Upper lobe of left lung (tissue), 6 donors: ENCODE data around the gene TSHZ2. TPM values are rescaled to one million over a fixed set of nuclear protein-coding genes. Genes with fewer than 3 reads are reported as not detected.

Experiments
- ATAC-seq, 2 donors: fragments of 200-7000 bp; cut with Tn5 transposase; one replicate each; pipeline ENCODE4 v1.9.1; 2022; ENCODE audit warnings: mild to moderate bottlenecking in 2 of 2, moderate library complexity in 2 of 2; ENCODE audit not compliant: low FRiP score in 2 of 2
- DNase-seq, 2 donors: peaks; one replicate each; pipeline ENCODE4 v3.0.0-alpha.2; 2019 to 2020
- H3K27ac ChIP-seq, 4 donors: fragments of 200-600 bp; sonication (generic); one replicate each; pipeline ENCODE4 v1.5.1; 2016 to 2019
- H3K27me3 ChIP-seq, 4 donors: fragments of 200-600 bp; sonication (generic); one replicate each; pipeline ENCODE4 v1.5.1; 2017 to 2019
- H3K36me3 ChIP-seq, 4 donors: fragments of 200-600 bp; sonication (generic); one replicate each; pipeline ENCODE4 v1.5.1; 2016 to 2019
- H3K4me1 ChIP-seq, 4 donors: fragments of 200-600 bp; sonication (generic); one replicate each; pipeline ENCODE4 v1.5.1; 2018 to 2019
- H3K4me3 ChIP-seq, 4 donors: fragments of 200-600 bp; sonication (generic); one replicate each; pipeline ENCODE4 v1.5.1; 2017 to 2019; ENCODE audit warnings: mild to moderate bottlenecking in 2 of 4, moderate library complexity in 1 of 4
- H3K9me3 ChIP-seq, 4 donors: fragments of 200-600 bp; sonication (generic); one replicate each; pipeline ENCODE4 v1.5.1; 2018 to 2019
- EP300 ChIP-seq, 4 donors: sonication (generic); formaldehyde crosslinking; IDR thresholded peaks; one replicate each; pipeline ENCODE4 v1.5.1; 2017; ENCODE audit warnings: antibody characterized with exemption in 4 of 4, control low read depth in 2 of 4
- POLR2A ChIP-seq, 4 donors: fragments of 450-650 bp; IDR thresholded peaks; one replicate each; pipeline ENCODE4 v1.5.1; 2016 to 2017; ENCODE audit warnings: antibody characterized with exemption in 4 of 4, mild to moderate bottlenecking in 2 of 4
- POLR2AphosphoS5 ChIP-seq, 2 donors: sonication (generic); formaldehyde crosslinking; IDR thresholded peaks; one replicate each; pipeline ENCODE4 v1.5.1; 2017; ENCODE audit warnings: antibody characterized with exemption in 2 of 2
- WGBS, 2 donors: methylation state at CpG; one replicate each; pipeline ENCODE4 v1.1.5; 2017 to 2018; 5-methylcytosine and 5-hydroxymethylcytosine counted together
- total RNA-seq, 6 donors: library from RNA; depleted of rRNA in 4 of 6; stranded (reverse); fragments of >200 nt in 4 of 6; gene quantifications; one replicate each; pipeline versions ENCODE4 v1.1.0 to v1.2.1, GENCODE V29; 2016 to 2021
- TF ChIP-seq, protein P1 (sequence below), 6 experiments: fragments of 450-650 bp in 4 of 6; fragments of 200-600 bp in 2 of 6; sonication (generic) in 2 of 6; IDR thresholded peaks; one replicate each; pipeline ENCODE4 v1.5.1; 2016 to 2019; ENCODE audit warnings: antibody characterized with exemption in 6 of 6
- donor health status: DM: no; HTN: no; CAD: no; lungs with moderate emphysema.
- donor health status: DM: no; HTN: yes; CAD: no; lungs with severe emphysema.

TSHZ2 gene
- total RNA-seq, 6 donors from 2014 or later = 1.8 to 10.0 (median 3.2) TPM

DNA sequence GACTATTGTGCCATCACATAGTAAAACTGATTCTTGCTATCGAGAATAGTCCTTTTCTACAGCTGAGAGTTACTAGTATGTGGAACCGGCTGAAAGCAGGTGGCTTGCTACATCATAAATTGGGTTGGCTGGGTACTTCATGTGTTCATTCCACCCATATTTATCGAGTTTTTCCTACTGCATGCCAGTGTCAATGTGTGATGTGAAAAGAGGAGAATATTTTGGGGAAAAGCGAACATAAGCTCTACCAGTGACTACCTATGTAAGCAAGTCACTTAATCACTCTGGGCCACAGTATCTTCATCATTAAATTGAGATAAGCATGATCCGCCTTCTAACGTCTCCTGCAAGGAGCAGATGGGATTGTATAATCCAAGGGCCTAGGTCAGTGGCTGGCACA, 61.0 kb downstream of the TSHZ2 start:
- H3K27ac ChIP-seq = no peak overlapping the region
- no peak overlapping the region for H3K4me3 ChIP-seq
- H3K4me1 ChIP-seq = no peaks in the 10 kb centered on the region
- ATAC-seq = no peak
- WGBS, 2 donors = 72 to 87% methylated on average over 6 of the region's 6 CpGs
- no peaks in the 10 kb centered on the region for H3K9me3 ChIP-seq
- H3K27me3 ChIP-seq = no peaks in the 10 kb centered on the region
- TF ChIP-seq, protein P1, sequence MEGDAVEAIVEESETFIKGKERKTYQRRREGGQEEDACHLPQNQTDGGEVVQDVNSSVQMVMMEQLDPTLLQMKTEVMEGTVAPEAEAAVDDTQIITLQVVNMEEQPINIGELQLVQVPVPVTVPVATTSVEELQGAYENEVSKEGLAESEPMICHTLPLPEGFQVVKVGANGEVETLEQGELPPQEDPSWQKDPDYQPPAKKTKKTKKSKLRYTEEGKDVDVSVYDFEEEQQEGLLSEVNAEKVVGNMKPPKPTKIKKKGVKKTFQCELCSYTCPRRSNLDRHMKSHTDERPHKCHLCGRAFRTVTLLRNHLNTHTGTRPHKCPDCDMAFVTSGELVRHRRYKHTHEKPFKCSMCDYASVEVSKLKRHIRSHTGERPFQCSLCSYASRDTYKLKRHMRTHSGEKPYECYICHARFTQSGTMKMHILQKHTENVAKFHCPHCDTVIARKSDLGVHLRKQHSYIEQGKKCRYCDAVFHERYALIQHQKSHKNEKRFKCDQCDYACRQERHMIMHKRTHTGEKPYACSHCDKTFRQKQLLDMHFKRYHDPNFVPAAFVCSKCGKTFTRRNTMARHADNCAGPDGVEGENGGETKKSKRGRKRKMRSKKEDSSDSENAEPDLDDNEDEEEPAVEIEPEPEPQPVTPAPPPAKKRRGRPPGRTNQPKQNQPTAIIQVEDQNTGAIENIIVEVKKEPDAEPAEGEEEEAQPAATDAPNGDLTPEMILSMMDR (IDR thresholded peaks at IDR 0.05) = no peak
- DNase-seq = no peak
- H3K36me3 ChIP-seq = no peaks in the 10 kb centered on the region

DNA sequence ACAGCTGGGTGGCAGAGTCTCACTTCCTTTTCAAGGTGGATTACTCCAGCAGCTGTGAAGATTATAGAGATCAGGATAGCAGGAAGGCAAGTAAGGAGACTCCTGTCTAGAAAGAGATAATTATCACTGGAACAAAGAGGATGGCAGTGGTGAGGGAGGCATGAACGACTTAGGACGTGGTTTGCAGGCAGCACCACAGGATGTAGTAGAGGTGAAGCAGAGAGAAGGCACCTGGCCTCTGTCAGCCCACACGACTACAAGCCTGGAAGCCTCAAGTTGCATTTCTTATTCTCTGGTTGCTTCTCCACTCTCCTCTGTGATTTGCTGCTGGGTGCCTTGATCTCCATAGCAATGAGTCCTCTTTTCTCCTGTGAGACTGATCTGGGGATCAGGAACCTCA, 62.7 kb downstream of the TSHZ2 start:
- Histone ChIP-seq H3K9me3 (no peaks in the 10 kb centered on the region), H3K27me3 (no peaks in the 10 kb centered on the region), H3K27ac (no peak overlapping the region), H3K4me1 (no peaks in the 10 kb centered on the region), H3K36me3 (no peaks in the 10 kb centered on the region), H3K4me3 (no peak overlapping the region)
- 30 to 32% methylated on average over 3 of the region's 3 CpGs for WGBS, 2 donors
- no peak for DNase-seq
- no peak for ATAC-seq
- no peak for TF ChIP-seq EP300 (IDR thresholded peaks at IDR 0.05)
- TF ChIP-seq POLR2AphosphoS5 (IDR thresholded peaks at IDR 0.05) = no peak
- TF ChIP-seq, protein P1 (IDR thresholded peaks at IDR 0.05) = no peak
- no peak for TF ChIP-seq POLR2A (IDR thresholded peaks at IDR 0.05)

DNA sequence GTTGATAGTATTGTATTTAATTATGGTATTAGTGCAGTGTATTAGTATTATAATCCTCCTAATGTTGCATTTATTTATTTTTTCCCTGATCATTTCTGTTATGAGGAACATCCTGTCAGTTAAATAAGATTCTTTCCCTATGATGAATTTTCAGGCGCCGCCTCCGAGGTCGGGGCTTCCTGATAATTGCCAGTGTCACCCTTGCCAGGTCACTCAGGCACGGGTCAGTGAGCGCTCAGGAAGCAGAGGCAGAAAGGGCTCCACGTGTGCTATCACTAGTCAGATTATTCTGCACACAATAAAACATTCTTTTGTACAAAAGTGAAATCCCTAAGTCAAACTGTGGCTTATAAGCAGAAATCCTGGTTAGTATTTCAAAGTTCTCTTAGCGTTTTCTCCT, 64.8 kb downstream of the TSHZ2 start:
- no peaks in the 10 kb centered on the region for H3K4me1 ChIP-seq
- H3K9me3 ChIP-seq = no peaks in the 10 kb centered on the region
- no peak overlapping the region for H3K4me3 ChIP-seq
- H3K36me3 ChIP-seq = no peaks in the 10 kb centered on the region
- H3K27ac ChIP-seq = no peak overlapping the region
- no peaks in the 10 kb centered on the region for H3K27me3 ChIP-seq
- TF ChIP-seq POLR2AphosphoS5 (IDR thresholded peaks at IDR 0.05) (no peak), EP300 (IDR thresholded peaks at IDR 0.05) (no peak), POLR2A (IDR thresholded peaks at IDR 0.05) (no peak)
- TF ChIP-seq, protein P1 (IDR thresholded peaks at IDR 0.05) = no peak
- no peak for ATAC-seq
- DNase-seq = no peak
- 49 to 66% methylated on average over 8 of the region's 8 CpGs for WGBS, 2 donors

DNA sequence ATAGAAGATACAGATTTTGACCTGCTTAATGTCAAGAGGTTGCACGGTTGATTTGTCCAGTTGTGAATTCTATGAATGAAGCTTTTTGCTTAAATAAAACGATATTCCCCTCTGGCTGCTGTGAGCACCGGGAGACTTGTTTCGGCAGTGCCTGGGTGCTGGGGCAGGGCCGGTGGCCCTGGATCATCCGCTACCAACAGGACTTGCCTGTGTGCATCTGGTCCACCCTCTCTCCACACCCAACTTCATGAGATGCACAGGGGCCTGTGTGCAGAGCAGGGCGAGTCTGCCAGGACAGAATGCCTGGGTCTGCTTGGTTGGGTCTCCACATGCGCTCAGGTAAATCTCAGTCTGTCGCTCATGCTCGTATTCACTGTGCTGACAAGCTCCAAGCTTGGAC, 65.5 kb downstream of the TSHZ2 start:
- DNase-seq (peak in 1 of 2 donors; percentile 59), ATAC-seq (no peak)
- Histone ChIP-seq H3K9me3 (no peaks in the 10 kb centered on the region), H3K36me3 (no peaks in the 10 kb centered on the region), H3K4me1 (no peaks in the 10 kb centered on the region), H3K4me3 (no peak overlapping the region), H3K27me3 (no peaks in the 10 kb centered on the region), H3K27ac (no peak overlapping the region)
- 93 to 94% methylated on average over 6 to 10 of the region's 10 CpGs for WGBS, 2 donors
- no peak for TF ChIP-seq POLR2AphosphoS5 (IDR thresholded peaks at IDR 0.05)
- TF ChIP-seq EP300 (IDR thresholded peaks at IDR 0.05) = no peak

- no peak overlapping the region for H3K4me3 ChIP-seq
- no peaks in the 10 kb centered on the region for H3K27me3 ChIP-seq
- DNase-seq = no peak
- no peaks in the 10 kb centered on the region for H3K36me3 ChIP-seq
- ATAC-seq = no peak
- H3K9me3 ChIP-seq = no peaks in the 10 kb centered on the region
- WGBS, 2 donors = 92 to 100% methylated on average over 2 of the region's 2 CpGs
- no peaks in the 10 kb centered on the region for H3K4me1 ChIP-seq
- TF ChIP-seq EP300 (IDR thresholded peaks at IDR 0.05) = no peak
- no peak for TF ChIP-seq POLR2A (IDR thresholded peaks at IDR 0.05)
- TF ChIP-seq, protein P1 (IDR thresholded peaks at IDR 0.05) = no peak
- TF ChIP-seq POLR2AphosphoS5 (IDR thresholded peaks at IDR 0.05) = no peak
- H3K27ac ChIP-seq = no peak overlapping the region
These were observed 66.1 kb downstream of the TSHZ2 start for GRCh38 chr20:53038299-53038698.
